Measurements from ENCODE around the gene DPCD.

DPCD gene

GRCh38 chr10:101617824-101618568 is 29.9 kb downstream of the DPCD start:
- TF ChIP-seq TCF12 (IDR thresholded peaks at IDR 0.05; ENCODE audit: low read depth) (no peak), REST (IDR thresholded peaks at IDR 0.05; ENCODE audit: low read depth) (no peak), EGR1 (IDR thresholded peaks at IDR 0.05) (no peak), EP300 (IDR thresholded peaks at IDR 0.05; ENCODE audit: borderline replicate concordance) (no peak), CREB1 (IDR thresholded peaks at IDR 0.05; ENCODE audit: low read depth) (no peak), NFIC (IDR thresholded peaks at IDR 0.05) (no peak), MAX (IDR thresholded peaks at IDR 0.05) (no peak), FOXM1 (IDR thresholded peaks at IDR 0.05; ENCODE audit: borderline replicate concordance, low read depth) (no peak), RAD21 (IDR thresholded peaks at IDR 0.05; ENCODE audit: low read depth) (no peak), USF1 (IDR thresholded peaks at IDR 0.05) (no peak), CEBPB (IDR thresholded peaks at IDR 0.05) (no peak)

- no peak for TF ChIP-seq MAX (IDR thresholded peaks at IDR 0.05)
- TF ChIP-seq ZBTB7A (IDR thresholded peaks at IDR 0.05; ENCODE audit: low read depth) = no peak
- no peak for TF ChIP-seq TAF1 (IDR thresholded peaks at IDR 0.05; ENCODE audit: low read depth)
- TF ChIP-seq CEBPB (IDR thresholded peaks at IDR 0.05) = no peak
- no peak for TF ChIP-seq CREB1 (IDR thresholded peaks at IDR 0.05; ENCODE audit: low read depth)
- TF ChIP-seq YY1 (IDR thresholded peaks at IDR 0.05; ENCODE audit: low read depth) = no peak
- no peak for TF ChIP-seq RAD21 (IDR thresholded peaks at IDR 0.05; ENCODE audit: low read depth)
- TF ChIP-seq TEAD4 (IDR thresholded peaks at IDR 0.05) = no peak
- no peak for TF ChIP-seq FOXM1 (IDR thresholded peaks at IDR 0.05; ENCODE audit: borderline replicate concordance, low read depth)
- TF ChIP-seq EP300 (IDR thresholded peaks at IDR 0.05; ENCODE audit: borderline replicate concordance) = no peak
- TF ChIP-seq USF1 (IDR thresholded peaks at IDR 0.05) = no peak
- no peak for TF ChIP-seq EGR1 (IDR thresholded peaks at IDR 0.05)
- no peak for TF ChIP-seq NFIC (IDR thresholded peaks at IDR 0.05)
- TF ChIP-seq REST (IDR thresholded peaks at IDR 0.05; ENCODE audit: low read depth) = no peak
- TF ChIP-seq TCF12 (IDR thresholded peaks at IDR 0.05; ENCODE audit: low read depth) = no peak
These were observed 30.8 kb downstream of the DPCD start for GRCh38 chr10:101618871-101619270.

- TF ChIP-seq TAF1 (IDR thresholded peaks at IDR 0.05; ENCODE audit: low read depth) = no peak
- TF ChIP-seq TEAD4 (IDR thresholded peaks at IDR 0.05) = no peak
- no peak for TF ChIP-seq YY1 (IDR thresholded peaks at IDR 0.05; ENCODE audit: low read depth)
- TF ChIP-seq RAD21 (IDR thresholded peaks at IDR 0.05; ENCODE audit: low read depth) = no peak
- TF ChIP-seq MAX (IDR thresholded peaks at IDR 0.05) = no peak
These were observed 31.9 kb downstream of the DPCD start for GRCh38 chr10:101619983-101620382.

GRCh38 chr10:101623528-101623927 is 35.4 kb downstream of the DPCD start:
- TF ChIP-seq CREB1 (IDR thresholded peaks at IDR 0.05; ENCODE audit: low read depth) (no peak), EGR1 (IDR thresholded peaks at IDR 0.05) (no peak), TAF1 (IDR thresholded peaks at IDR 0.05; ENCODE audit: low read depth) (no peak), TEAD4 (IDR thresholded peaks at IDR 0.05) (no peak), RAD21 (IDR thresholded peaks at IDR 0.05; ENCODE audit: low read depth) (no peak), FOXM1 (IDR thresholded peaks at IDR 0.05; ENCODE audit: borderline replicate concordance, low read depth) (no peak), MAX (IDR thresholded peaks at IDR 0.05) (no peak), ZBTB7A (IDR thresholded peaks at IDR 0.05; ENCODE audit: low read depth) (no peak), TCF12 (IDR thresholded peaks at IDR 0.05; ENCODE audit: low read depth) (no peak)

- TF ChIP-seq CEBPB (IDR thresholded peaks at IDR 0.05) (no peak), EGR1 (IDR thresholded peaks at IDR 0.05) (no peak), FOXM1 (IDR thresholded peaks at IDR 0.05; ENCODE audit: borderline replicate concordance, low read depth) (no peak), MAX (IDR thresholded peaks at IDR 0.05) (no peak), EP300 (IDR thresholded peaks at IDR 0.05; ENCODE audit: borderline replicate concordance) (no peak), CREB1 (IDR thresholded peaks at IDR 0.05; ENCODE audit: low read depth) (no peak), NFIC (IDR thresholded peaks at IDR 0.05) (no peak), ZBTB7A (IDR thresholded peaks at IDR 0.05; ENCODE audit: low read depth) (no peak), TAF1 (IDR thresholded peaks at IDR 0.05; ENCODE audit: low read depth) (no peak), TEAD4 (IDR thresholded peaks at IDR 0.05) (no peak), REST (IDR thresholded peaks at IDR 0.05; ENCODE audit: low read depth) (no peak), USF1 (IDR thresholded peaks at IDR 0.05) (no peak), TCF12 (IDR thresholded peaks at IDR 0.05; ENCODE audit: low read depth) (no peak), YY1 (IDR thresholded peaks at IDR 0.05; ENCODE audit: low read depth) (no peak), RAD21 (IDR thresholded peaks at IDR 0.05; ENCODE audit: low read depth) (no peak)
These were observed 36.5 kb downstream of the DPCD start for GRCh38 chr10:101624526-101625102.

Measured in Ishikawa (cell line).